ENCODE results near the gene WFDC12.
A peak's percentile ranks its signal among the peaks of the same experiment; 100 is the strongest.

The WFDC12 gene

GRCh38 chr20:45138561-45139300 lies 14.5 kb upstream of the WFDC12 start:
- TF ChIP-seq CTCF (IDR thresholded peaks at IDR 0.05; ENCODE audit: borderline replicate concordance, insufficient read depth, low read depth, low read length): peak; percentile 94
- no peak overlapping the region for H3K4me3 ChIP-seq (ENCODE audit: low read depth, low read length)

DNA sequence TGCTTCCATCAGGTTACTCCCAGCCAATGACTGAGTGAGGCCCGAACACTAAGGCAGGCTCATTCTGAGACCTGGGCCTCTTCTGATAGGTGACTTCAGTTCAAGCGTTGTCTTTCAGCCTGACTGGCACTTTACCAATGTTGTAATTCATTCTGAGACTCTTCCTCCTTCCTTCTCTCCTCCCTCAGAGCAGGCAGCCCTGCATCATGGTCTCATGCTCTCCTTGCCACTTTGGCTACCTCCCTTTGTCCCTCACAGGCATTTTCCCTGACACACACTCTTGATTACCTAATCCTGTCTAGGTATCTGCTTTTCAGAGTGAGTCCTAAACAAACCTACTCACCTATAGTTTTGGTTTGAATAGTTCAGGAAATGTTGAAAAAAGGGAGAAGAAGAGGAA lies 12.6 kb upstream of the WFDC12 start:
- H3K4me3 ChIP-seq (ENCODE audit: low read depth, low read length): no peak overlapping the region
- TF ChIP-seq CTCF (IDR thresholded peaks at IDR 0.05; ENCODE audit: borderline replicate concordance, insufficient read depth, low read depth, low read length): no peak

- TF ChIP-seq CTCF (IDR thresholded peaks at IDR 0.05; ENCODE audit: borderline replicate concordance, insufficient read depth, low read depth, low read length): no peak
- H3K4me3 ChIP-seq (ENCODE audit: low read depth, low read length): no peak overlapping the region
These were observed 3.8 kb upstream of the WFDC12 start for GRCh38 chr20:45128099-45128498.

- no peak for TF ChIP-seq CTCF (IDR thresholded peaks at IDR 0.05; ENCODE audit: borderline replicate concordance, insufficient read depth, low read depth, low read length)
- H3K4me3 ChIP-seq (ENCODE audit: low read depth, low read length): no peak overlapping the region
These were observed 2.9 kb downstream of the WFDC12 start for GRCh38 chr20:45121388-45121787.

- no peak overlapping the region for H3K4me3 ChIP-seq (ENCODE audit: low read depth, low read length)
- TF ChIP-seq CTCF (IDR thresholded peaks at IDR 0.05; ENCODE audit: borderline replicate concordance, insufficient read depth, low read depth, low read length): no peak
These were observed 4.6 kb downstream of the WFDC12 start for GRCh38 chr20:45119556-45120266.

DNA sequence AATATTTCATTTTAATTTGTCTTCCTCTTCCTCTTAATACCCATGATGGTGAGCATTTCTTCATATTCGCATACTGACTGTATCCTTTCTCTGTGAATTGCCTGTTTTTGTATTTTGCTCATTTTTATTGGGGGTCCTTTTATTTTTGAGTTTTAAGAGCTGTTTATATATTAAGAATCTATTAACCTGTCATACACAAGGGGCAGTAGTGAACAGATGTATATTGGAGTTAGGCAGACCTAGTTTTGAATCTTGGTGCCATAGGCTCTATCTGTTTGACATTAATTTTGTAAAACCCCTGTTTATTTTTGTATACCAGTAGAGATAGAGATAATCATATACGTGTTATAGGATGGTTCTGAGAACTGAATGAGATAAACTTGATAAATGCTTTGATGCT lies 6.2 kb downstream of the WFDC12 start:
- no peak for TF ChIP-seq CTCF (IDR thresholded peaks at IDR 0.05; ENCODE audit: borderline replicate concordance, insufficient read depth, low read depth, low read length)
- no peak overlapping the region for H3K4me3 ChIP-seq (ENCODE audit: low read depth, low read length)

- H3K4me3 ChIP-seq (ENCODE audit: low read depth, low read length): no peak overlapping the region
- no peak for TF ChIP-seq CTCF (IDR thresholded peaks at IDR 0.05; ENCODE audit: borderline replicate concordance, insufficient read depth, low read depth, low read length)
These were observed 6.7 kb downstream of the WFDC12 start for GRCh38 chr20:45117581-45117980.

Data from GM12875 (cell line).